HepG2 (cell line): ENCODE results near the gene VRK2. TPM values are rescaled to one million over a fixed set of nuclear protein-coding genes. Genes with fewer than 3 reads are reported as not detected.

Experiments
- ATAC-seq: fragments of 200-7000 bp; cut with Tn5 transposase; 3 replicates; pipeline ENCODE4 v1.9.1; 2020; ENCODE audit warnings: mild to moderate bottlenecking, moderate library complexity
- BruUV-seq: library from RNA; stranded (reverse); fragments of 400-500 nt; replicated peaks from 2 replicates; lab custom pipeline; 2021; lab: Mats Ljungman, UMichigan
- CTCF ChIA-PET: fragments of 300-600 bp; formaldehyde crosslinking; extraction: SDS; loops from one replicate; lab custom pipeline; 2021; ENCODE audit warnings: low total read pairs, inconsistent platforms, low intra/inter-chr PET ratio; lab: Yijun Ruan, JAX
- POLR2A ChIA-PET: fragments of 350-600 bp; sonication (Branson Sonifier 250); formaldehyde crosslinking; loops from one replicate; lab custom pipeline; 2020; ENCODE audit warnings: antibody characterized with exemption, inconsistent platforms; lab: Yijun Ruan, JAX
- DNase-seq: peaks from one replicate; pipeline ENCODE4 v3.0.0-alpha.2; 2015; ENCODE audit warnings: low spot score
- FAIRE-seq: peaks from 3 replicates; lab custom pipeline; 2011; peaks lifted over from hg19 to GRCh38; lab: Jason Lieb, UNC
- H2AFZ ChIP-seq: one replicate; pipeline ENCODE4 v1.6.1; 2011; ENCODE audit warnings: low read length, inconsistent platforms
- H3K27ac ChIP-seq: fragments of 300-600 bp; 3 replicates; pipeline ENCODE4 v1.8.0; 2011; ENCODE audit warnings: mixed run types, mild to moderate bottlenecking, mixed read lengths, low read length, inconsistent platforms; ENCODE audit not compliant: insufficient read depth; ENCODE audit errors: extremely low read length
- H3K27me3 ChIP-seq, 2 experiments: fragments of 200-600 bp in 1 of 2; 2 replicates in 1 of 2; 3 replicates in 1 of 2; pipeline versions ENCODE4 v1.6.0 to v1.8.0; 2011; ENCODE audit warnings: low read length in 2 of 2, mild to moderate bottlenecking in 2 of 2, moderate library complexity in 2 of 2, inconsistent platforms in 1 of 2; ENCODE audit not compliant: insufficient read depth in 2 of 2, control insufficient read depth in 1 of 2
- H3K36me3 ChIP-seq, 2 experiments: fragments of 200-600 bp in 1 of 2; replicated peaks in 1 of 2; 2 replicates in 1 of 2; 3 replicates in 1 of 2; pipeline versions ENCODE4 v1.5.1 to v1.8.0; 2011; ENCODE audit warnings: low read length in 2 of 2, inconsistent platforms in 1 of 2; ENCODE audit not compliant: insufficient read depth in 2 of 2, control insufficient read depth in 1 of 2
- H3K4me1 ChIP-seq: 2 replicates; pipeline ENCODE4 v1.5.1; 2012; ENCODE audit warnings: low read length, inconsistent platforms; ENCODE audit not compliant: insufficient read depth
- H3K4me2 ChIP-seq: 2 replicates; pipeline ENCODE4 v1.6.0; 2011; ENCODE audit warnings: low read depth, low read length, inconsistent platforms
- H3K4me3 ChIP-seq, 3 experiments: fragments of 200-600 bp in 1 of 3; sonication (generic), shearing (Covaris generic) in 1 of 3; replicated peaks in 1 of 3; 2 replicates each; pipeline ENCODE4 v1.5.1; 2011 to 2016; ENCODE audit warnings: low read length in 3 of 3, inconsistent platforms in 2 of 3, low read depth in 2 of 3, mild to moderate bottlenecking in 2 of 3, control low read depth in 1 of 3, mixed read lengths in 1 of 3; ENCODE audit not compliant: insufficient read depth in 1 of 3
- H3K79me2 ChIP-seq: one replicate; pipeline ENCODE4 v1.6.1; 2011; ENCODE audit warnings: low read length, inconsistent platforms; ENCODE audit not compliant: insufficient read depth
- H3K9ac ChIP-seq: 2 replicates; pipeline ENCODE4 v1.6.0; 2011; ENCODE audit warnings: mild to moderate bottlenecking, low read depth, low read length, inconsistent platforms; ENCODE audit not compliant: insufficient read depth
- H3K9me3 ChIP-seq: 2 replicates; pipeline ENCODE4 v1.5.1; 2012; ENCODE audit warnings: mild to moderate bottlenecking, low read length
- H4K20me1 ChIP-seq: 2 replicates; pipeline ENCODE4 v1.6.0; 2011; ENCODE audit warnings: inconsistent platforms, mild to moderate bottlenecking, low read length, moderate library complexity; ENCODE audit not compliant: insufficient read depth
- ARID5B ChIP-seq: IDR thresholded peaks from 2 replicates; pipeline ENCODE4 v1.4.0; 2020; ENCODE audit warnings: mild to moderate bottlenecking, missing genetic modification reagents
- CTCF ChIP-seq: sonication (generic); formaldehyde crosslinking; IDR thresholded peaks from 2 replicates; pipeline ENCODE4 v1.5.0; 2020; ENCODE audit warnings: mild to moderate bottlenecking, missing genetic modification reagents, moderate library complexity
- FOXA1 ChIP-seq, 2 experiments: fragments of 450-650 bp in 1 of 2; sonication (generic) in 1 of 2; formaldehyde crosslinking in 1 of 2; IDR thresholded peaks; 2 replicates each; pipeline versions ENCODE4 v1.4.0 to v1.6.1; 2016 to 2020; ENCODE audit warnings: missing genetic modification reagents in 1 of 2
- KLF16 ChIP-seq, 2 experiments: sonication (generic) in 1 of 2; formaldehyde crosslinking in 1 of 2; IDR thresholded peaks; 2 replicates each; pipeline versions ENCODE4 v1.6.1 to v1.8.0; 2016 to 2023; ENCODE audit warnings: missing genetic modification reagents in 2 of 2, missing compliant biosample characterization in 1 of 2
- RXRA ChIP-seq: sonication (generic); formaldehyde crosslinking; IDR thresholded peaks from 2 replicates; pipeline ENCODE4 v1.5.1; 2020; ENCODE audit warnings: missing genetic modification reagents
- SMC3 ChIP-seq: IDR thresholded peaks from 2 replicates; pipeline ENCODE4 v1.6.1; 2011; ENCODE audit warnings: low read length, improper control_type of control experiment
- TARDBP ChIP-seq: sonication (generic); formaldehyde crosslinking; IDR thresholded peaks from 2 replicates; pipeline ENCODE4 v1.8.0; 2022; ENCODE audit warnings: mild to moderate bottlenecking, missing genetic modification reagents
- THAP11 ChIP-seq: IDR thresholded peaks from 2 replicates; pipeline ENCODE4 v1.6.1; 2016; ENCODE audit warnings: missing biosample characterization, missing genetic modification reagents
- YEATS2 ChIP-seq: sonication (generic); formaldehyde crosslinking; IDR thresholded peaks from 2 replicates; pipeline ENCODE4 v1.4.0; 2020; ENCODE audit warnings: missing genetic modification reagents, borderline replicate concordance
- ZFP62 ChIP-seq: sonication (generic); formaldehyde crosslinking; IDR thresholded peaks from 2 replicates; pipeline ENCODE4 v1.4.0; 2020; ENCODE audit warnings: missing genetic modification reagents
- ZNF235 ChIP-seq: sonication (generic); formaldehyde crosslinking; IDR thresholded peaks from 2 replicates; pipeline ENCODE4 v1.8.1; 2023; ENCODE audit warnings: mild to moderate bottlenecking, missing genetic modification reagents, borderline replicate concordance
- ZNF331 ChIP-seq: sonication (generic); formaldehyde crosslinking; IDR thresholded peaks from 2 replicates; pipeline ENCODE4 v1.4.0; 2020; ENCODE audit warnings: missing genetic modification reagents
- ZNF543 ChIP-seq: sonication (generic); formaldehyde crosslinking; IDR thresholded peaks from 2 replicates; pipeline ENCODE4 v1.4.0; 2020; ENCODE audit warnings: mild to moderate bottlenecking, missing genetic modification reagents
- WGBS: methylation state at CpG from one replicate; pipeline ENCODE4 v1.1.6; 2017; ENCODE audit warnings: low lambda C conversion rate; 5-methylcytosine and 5-hydroxymethylcytosine counted together
- in situ Hi-C: cut with HindIII; loops from 2 replicates; pipeline ENCODE4 v1.10.0; 2017; ENCODE audit warnings: low pct_unique_long_range_greater_than_20kb; ENCODE audit not compliant: extremely low pct_ligation_motif_present
- intact Hi-C: fragments of 100-400 bp; cut with micrococcal nuclease; formaldehyde crosslinking; loops from one replicate; pipeline ENCODE4 v1.10.0; 2022; ENCODE audit not compliant: unreplicated experiment
- polyA plus RNA-seq, 8 experiments: library from polyadenylated mRNA; depleted of rRNA in 3 of 8; stranded (reverse) in 7 of 8; unstranded in 1 of 8; fragments of >200 nt; fragmentation: Illumina TruSeq in 4 of 8; extraction: Trizol in 4 of 8; gene quantifications; 2 replicates each; pipeline versions ENCODE4 v1.2.1 to v1.2.3, GENCODE V29; 2011 to 2016; ENCODE audit warnings: low read depth in 4 of 8, missing spikeins in 1 of 8, mixed read lengths in 1 of 8; ENCODE audit not compliant: insufficient read depth in 1 of 8
- total RNA-seq, 5 experiments: library from RNA; depleted of rRNA; stranded (reverse); fragments of >200 nt; fragmentation: Illumina TruSeq; extraction: Trizol; gene quantifications; 2 replicates each; pipeline ENCODE4 v1.2.3, GENCODE V29; 2016; ENCODE audit warnings: low read depth in 1 of 5
- TF ChIP-seq, protein P1 (sequence below): IDR thresholded peaks from 2 replicates; pipeline ENCODE4 v1.6.1; 2012; ENCODE audit warnings: low read length, improper control_type of control experiment
- TF ChIP-seq, protein P2 (sequence below): IDR thresholded peaks from 2 replicates; pipeline ENCODE4 v1.6.1; 2016; ENCODE audit warnings: low read depth

The VRK2 gene
- total and polyA plus RNA-seq, 2 of the 13 experiments (the other 11 are each of a cell fraction or from before 2014, with no cell fraction given), result 13.3 to 29.1 TPM

- Histone ChIP-seq H3K9me3 (no peaks in the 10 kb centered on the region), H3K27me3 (no peaks in the 10 kb centered on the region), H3K79me2 (no peaks in the 10 kb centered on the region), H3K27ac (no peak overlapping the region), H3K4me2 (no peak overlapping the region), H3K9ac (no peak overlapping the region), H3K4me1 (peaks cover 5% of the 10 kb centered on the region; the same call in 1 of the 2 replicates), H2AFZ (no peak overlapping the region), H4K20me1 (no peaks in the 10 kb centered on the region), H3K36me3 (peaks cover 2 to 15% of the 10 kb centered on the region in 2 experiments; a peak in 3 of 5 replicates), H3K4me3 (no peak overlapping the region)
- CTCF ChIA-PET, result no interaction called here
- BruUV-seq, result no TSS peak
- intact Hi-C loops (no loop called here), in situ Hi-C loops (no loop called here)
- ATAC-seq (no peak), FAIRE-seq (no peak), DNase-seq (no peak)
- 100% methylated on average over 1 of the region's 1 CpG for WGBS
- POLR2A ChIA-PET, result no interaction called here
- TF ChIP-seq, protein P1, sequence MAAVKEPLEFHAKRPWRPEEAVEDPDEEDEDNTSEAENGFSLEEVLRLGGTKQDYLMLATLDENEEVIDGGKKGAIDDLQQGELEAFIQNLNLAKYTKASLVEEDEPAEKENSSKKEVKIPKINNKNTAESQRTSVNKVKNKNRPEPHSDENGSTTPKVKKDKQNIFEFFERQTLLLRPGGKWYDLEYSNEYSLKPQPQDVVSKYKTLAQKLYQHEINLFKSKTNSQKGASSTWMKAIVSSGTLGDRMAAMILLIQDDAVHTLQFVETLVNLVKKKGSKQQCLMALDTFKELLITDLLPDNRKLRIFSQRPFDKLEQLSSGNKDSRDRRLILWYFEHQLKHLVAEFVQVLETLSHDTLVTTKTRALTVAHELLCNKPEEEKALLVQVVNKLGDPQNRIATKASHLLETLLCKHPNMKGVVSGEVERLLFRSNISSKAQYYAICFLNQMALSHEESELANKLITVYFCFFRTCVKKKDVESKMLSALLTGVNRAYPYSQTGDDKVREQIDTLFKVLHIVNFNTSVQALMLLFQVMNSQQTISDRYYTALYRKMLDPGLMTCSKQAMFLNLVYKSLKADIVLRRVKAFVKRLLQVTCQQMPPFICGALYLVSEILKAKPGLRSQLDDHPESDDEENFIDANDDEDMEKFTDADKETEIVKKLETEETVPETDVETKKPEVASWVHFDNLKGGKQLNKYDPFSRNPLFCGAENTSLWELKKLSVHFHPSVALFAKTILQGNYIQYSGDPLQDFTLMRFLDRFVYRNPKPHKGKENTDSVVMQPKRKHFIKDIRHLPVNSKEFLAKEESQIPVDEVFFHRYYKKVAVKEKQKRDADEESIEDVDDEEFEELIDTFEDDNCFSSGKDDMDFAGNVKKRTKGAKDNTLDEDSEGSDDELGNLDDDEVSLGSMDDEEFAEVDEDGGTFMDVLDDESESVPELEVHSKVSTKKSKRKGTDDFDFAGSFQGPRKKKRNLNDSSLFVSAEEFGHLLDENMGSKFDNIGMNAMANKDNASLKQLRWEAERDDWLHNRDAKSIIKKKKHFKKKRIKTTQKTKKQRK, result no peak
- TF ChIP-seq ARID5B (CRISPR knock-in tag) (0 out of 2 replicates have a peak, but pooled peaks have one; percentile 36), KLF16 (CRISPR knock-in tag; IDR thresholded peaks at IDR 0.05) (no peak), ZNF235 (CRISPR knock-in tag) (no peak), TARDBP (CRISPR knock-in tag) (no peak), THAP11 (CRISPR knock-in tag) (no peak), ZNF331 (CRISPR knock-in tag) (no peak), FOXA1 (IDR thresholded peaks at IDR 0.05) (no peak), FOXA1 (CRISPR knock-in tag; IDR thresholded peaks at IDR 0.05) (peak; percentile 39; the same call in 1 of the 2 replicates), SMC3 (peak; percentile 9; the same call in 1 of the 2 replicates), ZNF543 (CRISPR knock-in tag) (no peak), YEATS2 (no peak), CTCF (CRISPR knock-in tag) (no peak), RXRA (CRISPR knock-in tag) (no peak), ZFP62 (CRISPR knock-in tag) (no peak)
- TF ChIP-seq, protein P2, sequence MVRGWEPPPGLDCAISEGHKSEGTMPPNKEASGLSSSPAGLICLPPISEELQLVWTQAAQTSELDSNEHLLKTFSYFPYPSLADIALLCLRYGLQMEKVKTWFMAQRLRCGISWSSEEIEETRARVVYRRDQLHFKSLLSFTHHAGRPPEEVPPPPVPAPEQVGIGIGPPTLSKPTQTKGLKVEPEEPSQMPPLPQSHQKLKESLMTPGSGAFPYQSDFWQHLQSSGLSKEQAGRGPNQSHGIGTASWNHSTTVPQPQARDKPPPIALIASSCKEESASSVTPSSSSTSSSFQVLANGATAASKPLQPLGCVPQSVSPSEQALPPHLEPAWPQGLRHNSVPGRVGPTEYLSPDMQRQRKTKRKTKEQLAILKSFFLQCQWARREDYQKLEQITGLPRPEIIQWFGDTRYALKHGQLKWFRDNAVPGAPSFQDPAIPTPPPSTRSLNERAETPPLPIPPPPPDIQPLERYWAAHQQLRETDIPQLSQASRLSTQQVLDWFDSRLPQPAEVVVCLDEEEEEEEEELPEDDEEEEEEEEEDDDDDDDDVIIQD (CRISPR knock-in tag), result 0 out of 2 replicates have a peak, but pooled peaks have one; percentile 46
Measured at GRCh38 chr2:58195662-58196061, 149.1 kb downstream of the VRK2 start.
